Measurements from ENCODE around the gene ACTL7B.
"Not testable (repeated sequence)": the region's sequence is repeated elsewhere in the genome, so short reads cannot be mapped to it uniquely, and the experiment has no call there.

Gene ACTL7B

DNA sequence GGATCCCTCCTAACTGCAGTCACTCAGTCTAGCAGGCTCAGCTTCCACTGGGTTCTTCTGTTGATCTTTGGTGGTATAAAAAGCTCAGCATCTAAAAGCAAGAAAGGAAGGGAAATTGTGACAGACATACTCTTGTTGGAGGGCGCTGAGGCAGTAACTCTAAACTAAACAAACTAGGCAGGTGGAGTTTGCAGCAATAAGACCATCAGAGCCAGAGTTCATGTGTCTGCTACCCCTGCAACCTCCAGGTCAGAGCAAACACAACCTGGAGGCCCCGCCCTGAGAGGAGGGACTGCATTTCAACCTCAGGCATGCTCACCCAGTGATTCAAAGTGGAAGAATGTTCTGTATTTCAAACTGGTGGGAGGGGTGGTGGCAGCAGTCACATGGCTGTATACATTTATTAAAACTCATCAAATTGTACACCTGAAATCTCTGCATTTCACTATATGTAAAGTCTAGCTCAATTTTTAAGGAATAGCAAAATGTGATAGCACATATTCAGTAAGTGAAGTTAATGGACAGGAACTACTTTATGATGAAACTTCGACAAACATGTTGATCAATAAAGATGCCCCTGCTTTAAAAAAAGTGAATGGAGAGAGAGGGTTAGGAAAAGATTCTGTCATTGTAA lies 13.4 kb upstream of the ACTL7B start:
- ATAC-seq (no peak), DNase-seq (no peak)

- ATAC-seq: no peak
- no peak for DNase-seq
Measured at GRCh38 chr9:108867829-108868228, 12.0 kb upstream of the ACTL7B start.

- ATAC-seq: no peak
- no peak for DNase-seq
Measured at GRCh38 chr9:108867116-108867515, 11.3 kb upstream of the ACTL7B start.

DNA sequence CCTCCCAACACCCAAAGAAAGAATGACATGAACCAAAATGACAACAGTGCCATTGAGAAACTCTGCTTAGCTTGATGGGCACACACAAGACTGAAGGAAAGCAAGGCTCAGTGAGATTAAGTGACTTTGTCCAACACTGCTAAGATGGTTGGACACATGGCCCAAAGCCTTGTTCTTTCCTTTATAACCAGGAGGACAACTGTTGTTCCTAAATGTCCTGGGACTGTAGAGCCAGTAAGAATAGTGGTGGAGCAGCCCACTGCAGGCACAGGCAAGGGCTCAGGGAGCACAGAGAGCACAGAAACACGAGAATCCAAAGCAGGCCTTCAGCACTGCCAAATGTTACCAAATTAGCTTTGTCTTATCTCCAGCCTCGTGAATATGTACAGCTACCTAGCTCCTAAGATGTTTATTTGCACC lies 10.2 kb upstream of the ACTL7B start:
- no peak for ATAC-seq
- DNase-seq: no peak

GRCh38 chr9:108865037-108865436 lies 9.3 kb upstream of the ACTL7B start:
- no peak for ATAC-seq

DNA sequence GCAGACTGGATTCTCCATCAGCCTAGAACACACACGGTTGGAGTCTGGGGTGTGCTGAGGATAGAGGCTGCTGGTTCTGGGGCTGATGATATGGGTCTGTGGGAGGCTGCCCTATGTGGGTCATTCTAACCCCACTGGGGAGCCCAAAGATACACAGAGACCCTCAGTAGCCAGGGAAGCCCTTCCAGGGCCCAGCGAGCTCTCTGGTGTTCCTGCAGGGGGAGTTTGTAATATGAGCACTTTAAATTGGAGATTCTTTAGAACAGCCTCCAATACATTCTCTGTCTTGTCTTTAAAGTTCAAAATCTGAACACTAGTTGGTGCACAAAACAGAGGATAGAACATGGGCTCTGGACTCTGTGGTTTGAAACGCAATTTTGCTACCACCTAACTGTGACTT lies 8.7 kb upstream of the ACTL7B start:
- ATAC-seq (no peak), DNase-seq (no peak)

More at GRCh38 chr9:108865037-108865436, 9.3 kb upstream of the ACTL7B start:
- no peak for DNase-seq

DNA sequence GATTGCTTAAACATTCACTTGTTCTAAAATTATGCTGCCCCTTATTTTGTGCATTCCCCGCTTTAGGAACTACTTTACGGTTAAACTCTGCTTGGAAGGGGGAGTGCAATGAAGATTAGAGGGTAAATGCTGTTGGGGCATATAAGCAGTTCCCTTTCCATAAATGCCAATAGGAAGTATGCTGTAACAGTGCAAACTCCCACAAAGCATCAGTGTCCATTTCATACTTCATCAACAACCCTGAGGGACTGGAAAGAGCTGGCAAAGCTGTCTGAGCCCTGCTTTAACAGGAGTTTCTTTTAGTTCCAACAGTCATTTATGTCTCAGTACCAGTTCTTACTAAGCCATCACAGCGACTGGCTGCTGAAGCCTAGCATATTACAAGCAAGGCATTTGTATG lies 8.1 kb upstream of the ACTL7B start:
- DNase-seq: no peak
- ATAC-seq: no peak

DNA sequence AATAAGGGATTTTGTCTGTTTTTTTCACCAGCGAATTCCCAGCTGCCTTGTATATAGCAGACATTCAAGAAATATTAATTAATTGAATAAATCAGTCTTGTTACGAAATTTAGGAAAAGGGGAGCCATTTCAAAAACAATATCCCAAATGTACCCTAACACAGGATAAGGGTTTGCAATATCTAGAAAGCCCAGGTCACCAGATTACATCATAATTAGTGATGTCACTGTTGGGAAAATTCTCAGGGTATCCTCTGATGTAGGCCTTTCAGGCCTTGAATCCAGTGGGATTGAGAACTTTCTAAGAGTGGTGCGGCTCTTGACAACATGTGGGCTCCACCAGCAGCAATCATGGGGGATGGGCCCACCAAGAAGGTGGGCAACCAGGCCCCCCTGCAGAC lies 6.2 kb upstream of the ACTL7B start, which contains the start of gene ACTL7A:
TSS of gene ACTL7A (plus strand) at position 270 of the 400 bp plus-strand sequence. CDS start at position 327, 57 bp downstream.
- DNase-seq (no peak), ATAC-seq (no peak)

GRCh38 chr9:108861464-108861863 lies 5.7 kb upstream of the ACTL7B start:
- no peak for ATAC-seq

DNA sequence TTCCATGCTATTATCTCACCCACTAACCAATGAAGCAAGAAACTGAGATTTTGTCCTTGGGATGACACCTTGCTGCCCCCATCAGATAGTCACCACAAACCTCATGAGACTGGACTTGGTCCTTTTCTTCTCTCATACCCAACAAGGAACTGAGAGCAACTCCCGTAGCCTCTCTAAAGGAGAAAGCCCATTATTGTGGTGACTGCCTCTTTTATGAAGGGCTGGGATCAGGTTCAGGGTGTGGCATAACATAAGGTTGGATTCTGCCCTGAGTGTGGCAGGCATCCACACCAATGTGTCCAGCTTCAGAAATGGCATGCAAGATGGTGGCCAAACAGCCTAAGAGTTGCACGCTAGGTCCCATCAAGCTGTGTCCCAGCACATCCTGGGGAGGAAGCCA lies 5.0 kb upstream of the ACTL7B start:
- no peak for ATAC-seq
- DNase-seq: no peak

More at GRCh38 chr9:108861464-108861863, 5.7 kb upstream of the ACTL7B start:
- no peak for DNase-seq

GRCh38 chr9:108860354-108860753 lies 4.6 kb upstream of the ACTL7B start:
- DNase-seq: no peak
- ATAC-seq: no peak

- ATAC-seq (peak; percentile 65), DNase-seq (no peak)
Measured at GRCh38 chr9:108859459-108860114, 3.8 kb upstream of the ACTL7B start.

DNA sequence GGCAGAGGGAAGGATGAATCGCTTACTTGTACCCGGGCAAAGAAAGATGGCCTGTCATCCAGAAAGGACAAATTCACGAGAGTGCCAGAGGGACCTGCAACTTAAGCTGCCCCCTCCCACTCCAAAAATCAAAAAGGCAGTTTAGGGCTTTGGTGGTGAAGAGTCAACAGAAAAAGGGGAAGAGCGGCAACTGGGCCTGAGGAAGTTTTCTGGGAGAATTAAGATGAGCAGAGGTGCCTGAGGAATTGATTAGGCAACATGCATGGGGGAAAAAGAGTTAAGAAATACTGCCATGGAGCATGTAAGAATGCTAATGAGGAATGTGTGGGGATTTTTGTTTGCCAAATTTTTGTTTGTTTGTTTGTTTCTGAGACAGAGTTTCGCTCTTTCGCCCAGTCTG lies 1.8 kb upstream of the ACTL7B start:
- DNase-seq (no peak), ATAC-seq (no peak)

DNA sequence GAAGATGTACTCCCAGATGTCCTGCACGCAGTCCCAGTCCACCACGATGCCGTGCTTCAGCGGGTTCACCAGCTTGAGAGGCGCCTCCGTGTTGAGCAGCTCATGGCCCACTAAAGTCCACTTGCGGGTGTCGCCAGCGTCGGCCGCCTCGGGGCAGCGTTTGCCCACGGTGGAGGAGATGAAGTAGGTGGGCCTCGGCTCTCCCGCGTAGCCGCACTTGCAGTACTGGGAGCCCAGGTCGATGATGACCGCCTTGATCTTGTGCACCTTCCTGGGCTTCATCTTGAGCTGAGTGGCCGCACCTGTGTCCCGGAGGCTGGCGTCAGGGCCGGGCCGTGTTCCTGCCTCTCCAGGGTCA lies 278 bp downstream of the ACTL7B start:
- ATAC-seq (no peak), DNase-seq (no peak)

DNA sequence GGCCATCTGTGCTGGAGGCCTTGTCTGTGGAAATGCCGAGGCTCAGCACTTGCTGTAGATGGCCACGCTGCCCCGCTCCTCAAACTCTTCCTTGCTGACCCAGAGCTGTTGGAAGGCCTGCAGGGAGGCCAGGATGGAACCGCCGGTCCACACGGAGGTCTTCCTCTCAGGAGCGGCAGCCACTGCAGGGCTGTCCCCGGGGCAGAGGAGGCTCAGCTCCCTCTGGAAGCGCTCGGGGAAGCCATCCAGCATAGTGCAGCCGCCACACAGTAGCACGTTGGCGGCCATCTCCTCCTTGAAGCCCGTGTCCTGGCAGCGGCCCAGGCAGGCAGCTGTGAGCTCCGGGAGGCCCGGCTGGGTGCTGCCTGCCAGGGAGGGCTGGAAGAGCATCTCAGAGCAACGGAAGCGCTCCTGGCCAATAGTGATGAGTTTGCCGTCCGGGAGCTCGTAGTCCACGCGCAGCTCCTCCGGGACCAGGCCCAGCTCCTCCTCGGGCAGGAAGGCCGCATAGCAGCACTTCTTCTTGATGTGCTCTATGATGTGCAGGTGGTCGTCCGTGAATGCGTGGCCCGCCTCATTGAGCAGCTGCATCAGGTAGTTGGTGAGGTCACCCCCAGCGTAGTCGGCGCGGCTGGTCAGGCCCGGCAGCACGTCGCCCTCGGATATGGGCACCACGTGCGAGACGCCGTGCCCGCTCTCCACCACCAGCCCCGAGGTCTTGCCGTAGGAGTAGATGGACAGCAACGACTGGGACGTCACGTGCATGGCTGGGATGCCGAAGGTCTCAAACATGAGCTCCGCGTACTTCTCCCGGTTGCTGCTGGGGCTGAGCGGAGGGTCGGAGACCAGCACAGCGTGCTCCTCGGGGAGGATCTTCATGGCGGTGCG lies 901 bp downstream of the ACTL7B start:
- no peak for ATAC-seq

DNA sequence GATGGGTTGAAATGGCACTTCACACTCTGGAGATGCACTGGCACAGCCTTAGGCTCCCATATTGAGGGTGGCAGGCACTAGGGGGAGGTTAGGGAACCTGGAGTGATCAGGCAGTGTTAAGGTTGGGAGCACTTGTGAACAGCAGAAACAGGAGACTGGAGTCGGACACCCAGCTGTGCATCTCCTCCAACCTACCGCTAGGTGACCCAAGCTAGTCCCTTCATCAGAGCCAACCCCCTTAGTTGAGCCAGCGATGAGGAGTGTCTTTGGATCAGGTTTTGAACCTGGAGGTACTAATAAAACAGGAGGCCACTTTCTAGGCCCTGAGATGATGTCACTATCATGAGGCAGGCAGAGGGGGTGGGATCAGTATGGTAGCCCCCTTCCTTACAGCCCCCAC lies 1.7 kb downstream of the ACTL7B start:
- DNase-seq (no peak), ATAC-seq (no peak)

More for the DNA sequence above, 901 bp downstream of the ACTL7B start:
- DNase-seq: no peak

GRCh38 chr9:108852079-108852478 lies 3.7 kb downstream of the ACTL7B start:
- DNase-seq (no peak), ATAC-seq (no peak)

DNA sequence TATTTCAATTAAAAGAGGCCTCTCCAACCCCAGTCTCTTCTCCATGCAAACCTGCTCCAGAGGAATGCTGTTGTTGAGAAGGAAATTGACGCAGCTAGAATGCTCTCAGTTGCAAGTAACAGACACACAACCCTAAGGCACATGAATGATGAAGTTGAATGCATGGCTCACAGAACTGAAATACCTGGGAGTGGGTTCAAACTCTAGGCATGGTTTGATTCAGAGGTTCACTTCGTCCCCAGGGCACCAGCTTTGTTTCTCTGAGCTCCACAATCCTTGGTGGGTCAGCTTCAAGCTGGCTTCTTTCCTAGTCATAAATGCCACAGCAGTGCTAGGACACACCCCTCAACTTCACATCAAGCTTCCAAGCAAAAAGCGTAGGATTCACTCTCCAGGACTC lies 4.6 kb downstream of the ACTL7B start:
- ATAC-seq (no peak), DNase-seq (no peak)

- ATAC-seq: no peak
- DNase-seq: no peak
Measured at GRCh38 chr9:108850293-108850897, 5.4 kb downstream of the ACTL7B start.

- not testable (repeated sequence) for ATAC-seq
Measured at GRCh38 chr9:108848296-108848695, 7.5 kb downstream of the ACTL7B start.

GRCh38 chr9:108845947-108846346 lies 9.8 kb downstream of the ACTL7B start:
- no peak for DNase-seq
- no peak for ATAC-seq

More at GRCh38 chr9:108848296-108848695, 7.5 kb downstream of the ACTL7B start:
- DNase-seq: not testable (repeated sequence)

- ATAC-seq: no peak
Measured at GRCh38 chr9:108845507-108845906, 10.3 kb downstream of the ACTL7B start.

More at GRCh38 chr9:108845507-108845906, 10.3 kb downstream of the ACTL7B start:
- no peak for DNase-seq
